GM19025 (cell line): ENCODE measurements around the gene SLC35E4.
"Not testable (repeated sequence)": the region's sequence is repeated elsewhere in the genome, so short reads cannot be mapped to it uniquely, and the experiment has no call there.

Source experiments
- ATAC-seq: cut with Tn5 transposase; IDR thresholded peaks from one replicate; pipeline ENCODE4 v1.9.1; 2021; ENCODE audit warnings: mild to moderate bottlenecking, low read depth, moderate library complexity; ENCODE audit not compliant: unreplicated experiment

Gene SLC35E4

GRCh38 chr22:30635273-30636225 lies at the start of gene SLC35E4:
SLC35E4 (plus strand) TSS chr22:30635781; CDS start chr22:30636451, 670 bp downstream.
- ATAC-seq, result peak; percentile 71

- ATAC-seq, result no peak
Observed at GRCh38 chr22:30586414-30586813, 49.2 kb upstream of the SLC35E4 start.

- ATAC-seq, result no peak
Observed at GRCh38 chr22:30591191-30591587, 44.4 kb upstream of the SLC35E4 start.

GRCh38 chr22:30591588-30592359 lies 43.8 kb upstream of the SLC35E4 start, which contains the start of gene PES1:
PES1 (minus strand) TSS chr22:30591910; CDS start chr22:30591833, 77 bp downstream.
- peak; percentile 98 for ATAC-seq

- not testable (repeated sequence) for ATAC-seq
Observed at GRCh38 chr22:30592360-30592713, 43.2 kb upstream of the SLC35E4 start.

GRCh38 chr22:30596199-30596598 lies 39.4 kb upstream of the SLC35E4 start:
- ATAC-seq, result no peak

- no peak for ATAC-seq
Observed at GRCh38 chr22:30596886-30597285, 38.7 kb upstream of the SLC35E4 start.

GRCh38 chr22:30598986-30599385 lies 36.6 kb upstream of the SLC35E4 start:
- ATAC-seq, result no peak

GRCh38 chr22:30600921-30601320 lies 34.7 kb upstream of the SLC35E4 start:
- ATAC-seq, result no peak

GRCh38 chr22:30601464-30601863 lies 34.1 kb upstream of the SLC35E4 start:
- ATAC-seq, result no peak

- no peak for ATAC-seq
Observed at GRCh38 chr22:30602049-30602448, 33.5 kb upstream of the SLC35E4 start.

- ATAC-seq, result no peak
Observed at GRCh38 chr22:30603801-30604200, 31.8 kb upstream of the SLC35E4 start.

GRCh38 chr22:30604723-30605122 lies 30.9 kb upstream of the SLC35E4 start:
- ATAC-seq, result no peak

GRCh38 chr22:30605449-30606110 lies 30.0 kb upstream of the SLC35E4 start:
- no peak for ATAC-seq

- ATAC-seq, result peak; percentile 36
Observed at GRCh38 chr22:30606455-30607299, 28.9 kb upstream of the SLC35E4 start, which contains the start of gene TCN2. TCN2 (plus strand) TSS chr22:30607174; CDS start chr22:30607332, 158 bp downstream.

GRCh38 chr22:30607300-30607930 lies 28.2 kb upstream of the SLC35E4 start:
- ATAC-seq, result no peak

- ATAC-seq, result no peak
Observed at GRCh38 chr22:30607939-30608338, 27.6 kb upstream of the SLC35E4 start.

GRCh38 chr22:30609260-30610185 lies 26.1 kb upstream of the SLC35E4 start:
- peak; percentile 46 for ATAC-seq
